HEK293 (cell line): ENCODE results near the gene GDF2.

ENCODE experiments used
- CTCF ChIA-PET: fragments of 350-600 bp; formaldehyde crosslinking; extraction: SDS; loops from one replicate; lab custom pipeline; 2021; ENCODE audit warnings: antibody characterized with exemption; lab: Yijun Ruan, JAX
- POLR2A ChIA-PET: fragments of 300-600 bp; formaldehyde crosslinking; extraction: SDS; loops from one replicate; lab custom pipeline; 2020; ENCODE audit warnings: antibody characterized with exemption, inconsistent platforms; lab: Yijun Ruan, JAX
- H3K27ac ChIP-seq: fragments of 200-500 bp; sonication (Bioruptor generic); 2 replicates; pipeline ENCODE4 v1.5.1; 2014; ENCODE audit warnings: low read depth, low read length, control low read depth, inconsistent platforms; ENCODE audit errors: extremely low read depth
- H3K36me3 ChIP-seq, 2 experiments: fragments of 200-500 bp in 1 of 2; sonication (Bioruptor generic) in 1 of 2; 1 replicate in 1 of 2; 2 replicates in 1 of 2; pipeline ENCODE4 v1.5.1; 2014 to 2017; ENCODE audit warnings: inconsistent platforms in 2 of 2, low read length in 2 of 2; ENCODE audit not compliant: control insufficient read depth in 2 of 2, insufficient read depth in 1 of 2
- H3K4me1 ChIP-seq: fragments of 200-500 bp; sonication (Bioruptor generic); 2 replicates; pipeline ENCODE4 v1.5.1; 2014; ENCODE audit warnings: mild to moderate bottlenecking, low read length, inconsistent platforms; ENCODE audit not compliant: control insufficient read depth, insufficient read depth
- H3K4me3 ChIP-seq: 2 replicates; pipeline ENCODE4 v1.5.1; 2011; ENCODE audit warnings: low read depth, mild to moderate bottlenecking, control low read depth, low read length, moderate library complexity
- H3K9me3 ChIP-seq: fragments of 200-500 bp; sonication (Bioruptor generic); 2 replicates; pipeline ENCODE4 v1.5.1; 2014; ENCODE audit warnings: low read depth, low read length, inconsistent platforms; ENCODE audit not compliant: control insufficient read depth, insufficient read depth
- HOXC10 ChIP-seq: sonication (generic); formaldehyde crosslinking; IDR thresholded peaks from 2 replicates; pipeline ENCODE4 v1.8.1; 2023; ENCODE audit warnings: mild to moderate bottlenecking, missing genetic modification reagents
- KLF10 ChIP-seq: fragments of 450-650 bp; IDR thresholded peaks from 2 replicates; pipeline ENCODE4 v1.5.1; 2018; ENCODE audit warnings: missing biosample characterization, mild to moderate bottlenecking, missing genetic modification characterization
- MYNN ChIP-seq: fragments of 450-650 bp; formaldehyde crosslinking; IDR thresholded peaks from 2 replicates; pipeline ENCODE4 v1.5.1; 2016; ENCODE audit warnings: missing biosample characterization, missing genetic modification characterization, borderline replicate concordance
- OSR2 ChIP-seq: fragments of 450-650 bp; formaldehyde crosslinking; IDR thresholded peaks from 2 replicates; pipeline ENCODE4 v1.5.1; 2016; ENCODE audit warnings: missing biosample characterization, missing genetic modification characterization
- SP2 ChIP-seq: fragments of 450-650 bp; formaldehyde crosslinking; IDR thresholded peaks from 2 replicates; pipeline ENCODE4 v1.5.1; 2016; ENCODE audit warnings: missing biosample characterization, missing genetic modification characterization
- TRIM28 ChIP-seq: IDR thresholded peaks from 2 replicates; pipeline ENCODE4 v1.6.1; 2011; ENCODE audit warnings: low read length, control low read depth, borderline replicate concordance
- YY2 ChIP-seq: fragments of 450-650 bp; formaldehyde crosslinking; IDR thresholded peaks from 2 replicates; pipeline ENCODE4 v1.5.1; 2016; ENCODE audit warnings: missing biosample characterization, missing genetic modification characterization
- ZBTB7A ChIP-seq: fragments of 450-650 bp; formaldehyde crosslinking; IDR thresholded peaks from 2 replicates; pipeline ENCODE4 v1.5.1; 2016; ENCODE audit warnings: low read depth, missing biosample characterization, missing genetic modification characterization
- ZFP3 ChIP-seq: fragments of 450-650 bp; formaldehyde crosslinking; IDR thresholded peaks from 2 replicates; pipeline ENCODE4 v1.5.1; 2016; ENCODE audit warnings: low read depth, missing biosample characterization, missing genetic modification characterization
- ZNF121 ChIP-seq: fragments of 450-650 bp; formaldehyde crosslinking; IDR thresholded peaks from 2 replicates; pipeline ENCODE4 v1.5.1; 2016; ENCODE audit warnings: missing biosample characterization, missing genetic modification characterization
- ZNF174 ChIP-seq: fragments of 450-650 bp; formaldehyde crosslinking; IDR thresholded peaks from 2 replicates; pipeline ENCODE4 v1.5.0; 2017; ENCODE audit warnings: missing biosample characterization, mild to moderate bottlenecking, missing genetic modification characterization
- ZNF175 ChIP-seq: fragments of 450-650 bp; formaldehyde crosslinking; IDR thresholded peaks from 2 replicates; pipeline ENCODE4 v1.5.1; 2016; ENCODE audit warnings: missing biosample characterization, missing genetic modification characterization
- ZNF202 ChIP-seq: fragments of 450-650 bp; formaldehyde crosslinking; IDR thresholded peaks from 2 replicates; pipeline ENCODE4 v1.5.1; 2016; ENCODE audit warnings: missing biosample characterization, missing genetic modification characterization, borderline replicate concordance
- ZNF223 ChIP-seq: fragments of 450-650 bp; formaldehyde crosslinking; IDR thresholded peaks from 2 replicates; pipeline ENCODE4 v1.5.1; 2016; ENCODE audit warnings: missing biosample characterization, missing genetic modification characterization
- ZNF23 ChIP-seq: fragments of 450-650 bp; formaldehyde crosslinking; IDR thresholded peaks from 2 replicates; pipeline ENCODE4 v1.5.1; 2016; ENCODE audit warnings: missing biosample characterization, missing genetic modification characterization, borderline replicate concordance
- ZNF37A ChIP-seq: fragments of 450-650 bp; IDR thresholded peaks from 2 replicates; pipeline ENCODE4 v1.5.1; 2018; ENCODE audit warnings: missing biosample characterization, missing genetic modification characterization
- ZNF514 ChIP-seq: fragments of 450-650 bp; formaldehyde crosslinking; IDR thresholded peaks from 2 replicates; pipeline ENCODE4 v1.5.1; 2016; ENCODE audit warnings: missing biosample characterization, missing genetic modification characterization
- ZNF626 ChIP-seq: fragments of 450-650 bp; sonication (Bioruptor Pico); formaldehyde crosslinking; IDR thresholded peaks from 2 replicates; pipeline ENCODE4 v1.5.1; 2018; ENCODE audit warnings: missing biosample characterization, missing genetic modification characterization, inconsistent platforms
- ZNF629 ChIP-seq: fragments of 450-650 bp; formaldehyde crosslinking; IDR thresholded peaks from 2 replicates; pipeline ENCODE4 v1.5.1; 2017; ENCODE audit warnings: missing biosample characterization, missing genetic modification characterization
- ZNF658 ChIP-seq: fragments of 450-650 bp; formaldehyde crosslinking; IDR thresholded peaks from 2 replicates; pipeline ENCODE4; 2016; ENCODE audit warnings: missing biosample characterization, missing genetic modification characterization
- ZNF670 ChIP-seq: fragments of 450-650 bp; formaldehyde crosslinking; IDR thresholded peaks from 2 replicates; pipeline ENCODE4 v1.5.1; 2016; ENCODE audit warnings: missing biosample characterization, missing genetic modification characterization, low read depth
- TF ChIP-seq, protein P1 (sequence below): fragments of 450-650 bp; formaldehyde crosslinking; IDR thresholded peaks from 2 replicates; pipeline ENCODE4 v1.5.1; 2016; ENCODE audit warnings: missing biosample characterization, missing genetic modification characterization
- TF ChIP-seq, protein P2 (sequence below): fragments of 450-650 bp; formaldehyde crosslinking; IDR thresholded peaks from 2 replicates; pipeline ENCODE4 v1.5.1; 2017; ENCODE audit warnings: missing biosample characterization, missing genetic modification characterization
- TF ChIP-seq, protein P3 (sequence below): fragments of 450-650 bp; formaldehyde crosslinking; IDR thresholded peaks from 2 replicates; pipeline ENCODE4 v1.5.1; 2016; ENCODE audit warnings: missing biosample characterization, missing genetic modification characterization
- TF ChIP-seq, protein P4 (sequence below): fragments of 450-650 bp; formaldehyde crosslinking; conservative IDR thresholded peaks from 2 replicates; pipeline ENCODE4 v1.5.1; 2016; ENCODE audit warnings: low read depth, missing biosample characterization, missing genetic modification characterization

The GDF2 gene

DNA sequence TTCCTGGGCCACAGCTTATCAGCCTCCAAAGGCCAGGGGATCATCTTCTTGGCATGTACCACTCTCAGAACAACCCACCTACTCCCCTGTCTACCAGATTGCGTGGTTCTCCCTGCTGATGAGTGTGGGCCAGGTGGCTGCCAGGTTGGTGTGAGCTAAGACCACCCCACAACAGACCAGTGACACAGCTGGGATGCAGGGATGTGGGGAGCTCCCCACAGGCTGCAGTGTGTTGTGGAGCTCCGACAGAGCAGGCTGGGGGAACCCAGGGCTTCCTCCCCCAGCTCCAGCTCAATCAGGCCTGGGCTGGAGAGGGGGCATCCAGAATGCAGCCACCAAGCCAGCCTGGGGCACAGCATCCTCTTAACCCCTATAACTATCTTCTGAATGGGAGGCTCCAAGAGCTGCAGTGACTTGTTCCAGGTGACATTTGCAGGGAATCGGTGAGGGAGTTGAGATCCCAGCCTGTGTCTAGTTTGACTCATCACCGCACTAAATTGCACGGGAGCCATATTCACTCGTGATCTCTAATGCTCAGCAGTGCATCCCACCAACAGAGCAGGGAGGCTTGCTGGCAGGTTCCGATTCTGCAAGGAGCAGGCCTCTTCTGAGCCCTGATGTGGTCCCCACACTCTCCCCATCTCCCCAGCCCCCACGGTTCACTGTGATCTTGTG is 596 bp upstream of the GDF2 start (continued):
- TF ChIP-seq, protein P1, sequence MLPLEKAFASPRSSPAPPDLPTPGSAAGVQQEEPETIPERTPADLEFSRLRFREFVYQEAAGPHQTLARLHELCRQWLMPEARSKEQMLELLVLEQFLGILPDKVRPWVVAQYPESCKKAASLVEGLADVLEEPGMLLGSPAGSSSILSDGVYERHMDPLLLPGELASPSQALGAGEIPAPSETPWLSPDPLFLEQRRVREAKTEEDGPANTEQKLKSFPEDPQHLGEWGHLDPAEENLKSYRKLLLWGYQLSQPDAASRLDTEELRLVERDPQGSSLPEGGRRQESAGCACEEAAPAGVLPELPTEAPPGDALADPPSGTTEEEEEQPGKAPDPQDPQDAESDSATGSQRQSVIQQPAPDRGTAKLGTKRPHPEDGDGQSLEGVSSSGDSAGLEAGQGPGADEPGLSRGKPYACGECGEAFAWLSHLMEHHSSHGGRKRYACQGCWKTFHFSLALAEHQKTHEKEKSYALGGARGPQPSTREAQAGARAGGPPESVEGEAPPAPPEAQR (tag by site-specific recombination), result no peak
- TF ChIP-seq ZNF23, result no peak
- no peak for TF ChIP-seq ZBTB7A (tag by site-specific recombination)
- no peak for TF ChIP-seq TRIM28
- TF ChIP-seq, all 188 proteins: peak for 0

DNA sequence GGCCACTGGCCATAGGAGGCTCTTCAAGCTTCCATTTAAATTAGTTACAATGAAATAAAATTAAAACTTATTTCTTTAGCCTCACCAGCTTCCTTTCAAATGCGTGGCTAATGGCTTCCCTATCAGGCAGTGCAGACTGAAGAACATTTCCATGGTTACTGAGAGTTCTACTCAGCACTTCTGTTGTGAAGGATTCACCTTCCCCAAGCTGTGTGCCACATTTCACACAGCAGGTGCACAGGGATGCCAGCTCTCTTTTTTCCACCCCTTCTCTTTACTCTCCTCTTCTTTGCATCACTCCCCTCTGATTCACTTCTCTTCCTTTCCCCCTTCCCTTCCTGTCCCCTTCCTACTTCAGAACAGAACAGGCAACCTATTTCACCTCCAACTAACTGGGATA is 833 bp downstream of the GDF2 start:
- Histone ChIP-seq H3K36me3 (no peaks in the 10 kb centered on the region), H3K4me1 (no peaks in the 10 kb centered on the region), H3K9me3 (no peaks in the 10 kb centered on the region), H3K27ac (no peak overlapping the region), H3K4me3 (no peak overlapping the region)
- TF ChIP-seq ZNF174 (no peak), ZNF202 (tag by site-specific recombination) (no peak), ZNF658 (tag by site-specific recombination) (no peak), MYNN (tag by site-specific recombination) (no peak), SP2 (no peak), ZNF629 (tag by site-specific recombination) (no peak), ZNF670 (tag by site-specific recombination) (no peak), OSR2 (tag by site-specific recombination) (no peak), KLF10 (tag by site-specific recombination) (no peak), YY2 (no peak), ZNF626 (no peak)
- TF ChIP-seq, protein P2, sequence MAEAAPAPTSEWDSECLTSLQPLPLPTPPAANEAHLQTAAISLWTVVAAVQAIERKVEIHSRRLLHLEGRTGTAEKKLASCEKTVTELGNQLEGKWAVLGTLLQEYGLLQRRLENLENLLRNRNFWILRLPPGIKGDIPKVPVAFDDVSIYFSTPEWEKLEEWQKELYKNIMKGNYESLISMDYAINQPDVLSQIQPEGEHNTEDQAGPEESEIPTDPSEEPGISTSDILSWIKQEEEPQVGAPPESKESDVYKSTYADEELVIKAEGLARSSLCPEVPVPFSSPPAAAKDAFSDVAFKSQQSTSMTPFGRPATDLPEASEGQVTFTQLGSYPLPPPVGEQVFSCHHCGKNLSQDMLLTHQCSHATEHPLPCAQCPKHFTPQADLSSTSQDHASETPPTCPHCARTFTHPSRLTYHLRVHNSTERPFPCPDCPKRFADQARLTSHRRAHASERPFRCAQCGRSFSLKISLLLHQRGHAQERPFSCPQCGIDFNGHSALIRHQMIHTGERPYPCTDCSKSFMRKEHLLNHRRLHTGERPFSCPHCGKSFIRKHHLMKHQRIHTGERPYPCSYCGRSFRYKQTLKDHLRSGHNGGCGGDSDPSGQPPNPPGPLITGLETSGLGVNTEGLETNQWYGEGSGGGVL (tag by site-specific recombination), result no peak
- TF ChIP-seq, protein P3, sequence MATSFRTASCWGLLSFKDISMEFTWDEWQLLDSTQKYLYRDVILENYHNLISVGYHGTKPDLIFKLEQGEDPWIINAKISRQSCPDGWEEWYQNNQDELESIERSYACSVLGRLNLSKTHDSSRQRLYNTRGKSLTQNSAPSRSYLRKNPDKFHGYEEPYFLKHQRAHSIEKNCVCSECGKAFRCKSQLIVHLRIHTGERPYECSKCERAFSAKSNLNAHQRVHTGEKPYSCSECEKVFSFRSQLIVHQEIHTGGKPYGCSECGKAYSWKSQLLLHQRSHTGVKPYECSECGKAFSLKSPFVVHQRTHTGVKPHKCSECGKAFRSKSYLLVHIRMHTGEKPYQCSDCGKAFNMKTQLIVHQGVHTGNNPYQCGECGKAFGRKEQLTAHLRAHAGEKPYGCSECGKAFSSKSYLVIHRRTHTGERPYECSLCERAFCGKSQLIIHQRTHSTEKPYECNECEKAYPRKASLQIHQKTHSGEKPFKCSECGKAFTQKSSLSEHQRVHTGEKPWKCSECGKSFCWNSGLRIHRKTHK, result no peak
- ChIA-PET POLR2A (no interaction called here), CTCF (interaction anchor here (0.7 to 1.7 kb wide), 3 partner anchors 11 to 18 kb away, joined by 6 to 7 read pairs (median 7); no protein-coding TSS in a partner anchor)

DNA sequence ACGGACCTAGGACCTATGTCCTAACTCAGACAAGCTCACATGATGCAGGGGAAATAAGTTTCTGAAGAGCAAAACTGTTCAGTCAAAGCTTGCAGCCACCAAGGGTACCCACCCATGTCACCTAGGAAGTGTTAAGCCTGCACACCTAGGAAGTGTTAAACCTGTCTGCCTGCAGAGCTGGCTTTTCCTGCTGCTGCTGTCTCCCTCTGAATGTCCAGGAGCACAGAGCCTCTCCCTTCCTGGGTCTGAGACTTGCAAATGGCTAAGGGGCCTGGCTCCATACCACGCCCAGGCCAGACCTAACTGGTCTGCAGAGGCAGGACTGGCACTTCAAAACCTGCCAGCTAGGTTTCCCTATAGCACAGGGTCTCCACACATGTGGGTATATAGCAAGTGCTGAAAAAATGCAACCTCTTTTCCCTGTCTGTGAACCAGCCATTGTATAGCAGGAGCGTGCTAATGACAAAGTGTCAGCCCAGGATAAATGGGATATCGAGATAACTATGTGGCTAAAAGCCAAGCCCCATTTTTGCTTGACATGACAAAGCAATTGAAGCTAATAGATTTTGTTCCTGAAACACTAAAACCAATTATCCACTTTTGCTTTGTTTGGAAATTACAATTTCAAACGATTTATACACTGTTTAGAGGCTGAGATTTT is 1.5 kb downstream of the GDF2 start:
- CTCF ChIA-PET, result interaction anchor here (0.7 to 1.7 kb wide), 5 partner anchors 12 to 299 kb away, joined by 3 to 7 read pairs (median 7); no protein-coding TSS in a partner anchor
- no peaks in the 10 kb centered on the region for H3K36me3 ChIP-seq
- POLR2A ChIA-PET, result no interaction called here
- H3K9me3 ChIP-seq, result no peaks in the 10 kb centered on the region
- no peak overlapping the region for H3K27ac ChIP-seq
- H3K4me3 ChIP-seq, result no peak overlapping the region
- no peaks in the 10 kb centered on the region for H3K4me1 ChIP-seq
- TF ChIP-seq ZNF37A (tag by site-specific recombination) (no peak), HOXC10 (CRISPR knock-in tag) (no peak), ZNF514 (tag by site-specific recombination) (no peak), ZNF121 (tag by site-specific recombination) (no peak), ZFP3 (tag by site-specific recombination) (no peak), ZNF175 (no peak), ZNF223 (tag by site-specific recombination) (no peak)
- TF ChIP-seq, protein P4, sequence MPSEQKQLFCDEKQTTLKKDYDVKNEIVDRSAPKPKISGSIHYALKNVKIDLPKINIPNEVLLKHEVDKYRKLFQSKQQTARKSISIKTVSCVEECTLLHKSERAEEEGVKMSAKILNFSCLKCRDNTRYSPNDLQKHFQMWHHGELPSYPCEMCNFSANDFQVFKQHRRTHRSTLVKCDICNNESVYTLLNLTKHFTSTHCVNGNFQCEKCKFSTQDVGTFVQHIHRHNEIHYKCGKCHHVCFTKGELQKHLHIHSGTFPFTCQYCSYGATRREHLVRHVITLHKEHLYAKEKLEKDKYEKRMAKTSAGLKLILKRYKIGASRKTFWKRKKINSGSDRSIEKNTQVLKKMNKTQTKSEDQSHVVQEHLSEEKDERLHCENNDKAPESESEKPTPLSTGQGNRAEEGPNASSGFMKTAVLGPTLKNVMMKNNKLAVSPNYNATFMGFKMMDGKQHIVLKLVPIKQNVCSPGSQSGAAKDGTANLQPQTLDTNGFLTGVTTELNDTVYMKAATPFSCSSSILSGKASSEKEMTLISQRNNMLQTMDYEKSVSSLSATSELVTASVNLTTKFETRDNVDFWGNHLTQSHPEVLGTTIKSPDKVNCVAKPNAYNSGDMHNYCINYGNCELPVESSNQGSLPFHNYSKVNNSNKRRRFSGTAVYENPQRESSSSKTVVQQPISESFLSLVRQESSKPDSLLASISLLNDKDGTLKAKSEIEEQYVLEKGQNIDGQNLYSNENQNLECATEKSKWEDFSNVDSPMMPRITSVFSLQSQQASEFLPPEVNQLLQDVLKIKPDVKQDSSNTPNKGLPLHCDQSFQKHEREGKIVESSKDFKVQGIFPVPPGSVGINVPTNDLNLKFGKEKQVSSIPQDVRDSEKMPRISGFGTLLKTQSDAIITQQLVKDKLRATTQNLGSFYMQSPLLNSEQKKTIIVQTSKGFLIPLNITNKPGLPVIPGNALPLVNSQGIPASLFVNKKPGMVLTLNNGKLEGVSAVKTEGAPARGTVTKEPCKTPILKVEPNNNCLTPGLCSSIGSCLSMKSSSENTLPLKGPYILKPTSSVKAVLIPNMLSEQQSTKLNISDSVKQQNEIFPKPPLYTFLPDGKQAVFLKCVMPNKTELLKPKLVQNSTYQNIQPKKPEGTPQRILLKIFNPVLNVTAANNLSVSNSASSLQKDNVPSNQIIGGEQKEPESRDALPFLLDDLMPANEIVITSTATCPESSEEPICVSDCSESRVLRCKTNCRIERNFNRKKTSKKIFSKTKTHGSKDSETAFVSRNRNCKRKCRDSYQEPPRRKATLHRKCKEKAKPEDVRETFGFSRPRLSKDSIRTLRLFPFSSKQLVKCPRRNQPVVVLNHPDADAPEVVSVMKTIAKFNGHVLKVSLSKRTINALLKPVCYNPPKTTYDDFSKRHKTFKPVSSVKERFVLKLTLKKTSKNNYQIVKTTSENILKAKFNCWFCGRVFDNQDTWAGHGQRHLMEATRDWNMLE, result no peak
